T-cell (primary cell): ENCODE measurements around the gene PPP2R5E. TPM values are rescaled to one million over a fixed set of nuclear protein-coding genes. Genes with fewer than 3 reads are reported as not detected.
"Not testable (repeated sequence)": the region's sequence is repeated elsewhere in the genome, so short reads cannot be mapped to it uniquely, and the experiment has no call there.

Source experiments
- ATAC-seq, 4 experiments: fragments of 200-7000 bp in 3 of 4; fragments of 150-1000 bp in 1 of 4; cut with Tn5 transposase; replicated peaks in 1 of 4; 1 replicate in 3 of 4; 2 replicates in 1 of 4; pipeline ENCODE4 v1.10.0; 2021; ENCODE audit warnings: moderate library complexity in 3 of 4, mild to moderate bottlenecking in 2 of 4, moderate number of reproducible peaks in 1 of 4
- CTCF ChIA-PET, 2 donors: fragments of 300-600 bp; sonication (Branson Sonifier 250); formaldehyde crosslinking; loops; one replicate each; lab custom pipeline; 2022; ENCODE audit warnings: antibody characterized with exemption in 2 of 2; lab: Charles Lee
- POLR2A ChIA-PET, 2 donors: fragments of 300-600 bp; sonication (Branson Sonifier 250); formaldehyde crosslinking; loops; one replicate each; lab custom pipeline; 2022; ENCODE audit warnings: antibody characterized with exemption in 2 of 2; lab: Charles Lee
- DNase-seq, 35 experiments: peaks; one replicate each; pipeline versions ENCODE4 v3.0.0 to v3.0.0-alpha.2; 2013 to 2023
- H3K27ac ChIP-seq: one replicate; pipeline ENCODE4 v1.5.1; 2013; ENCODE audit warnings: low read length
- H3K27me3 ChIP-seq, 2 experiments: replicated peaks in 1 of 2; 1 replicate in 1 of 2; 2 replicates in 1 of 2; pipeline versions ENCODE4 v1.6.1 to v1.7.0; 2013; ENCODE audit warnings: low read length in 1 of 2, mixed read lengths in 1 of 2; ENCODE audit not compliant: control insufficient read depth in 2 of 2, insufficient read depth in 2 of 2; ENCODE audit errors: extremely low read depth in 1 of 2
- H3K36me3 ChIP-seq, 2 donors: 1 replicate in 1 of 2; 2 replicates in 1 of 2; pipeline versions ENCODE4 v1.6.1 to v1.7.0; 2013; ENCODE audit warnings: low read length in 1 of 2; ENCODE audit not compliant: control insufficient read depth in 2 of 2, insufficient read depth in 1 of 2; ENCODE audit errors: extremely low read depth in 1 of 2
- H3K4me1 ChIP-seq, 2 experiments: 1 replicate in 1 of 2; 2 replicates in 1 of 2; pipeline versions ENCODE4 v1.6.1 to v1.7.0; 2013; ENCODE audit warnings: low read length in 2 of 2, mixed read lengths in 1 of 2; ENCODE audit not compliant: insufficient read depth in 2 of 2, control insufficient read depth in 1 of 2; ENCODE audit errors: extremely low read depth in 1 of 2
- H3K4me3 ChIP-seq, 2 donors: 1 replicate in 1 of 2; 2 replicates in 1 of 2; pipeline versions ENCODE4 v1.5.1 to v1.7.0; 2013; ENCODE audit warnings: mild to moderate bottlenecking in 2 of 2, low read length in 1 of 2, moderate library complexity in 1 of 2; ENCODE audit not compliant: control insufficient read depth in 1 of 2; ENCODE audit errors: extremely low read depth in 1 of 2
- H3K9me3 ChIP-seq: 2 replicates; pipeline ENCODE4 v1.7.0; 2013
- H3K27ac Mint-ChIP-seq, 2 donors: one replicate each; pipeline ENCODE4 v1.8.0; 2020 to 2021; ENCODE audit warnings: mild to moderate bottlenecking in 2 of 2, mixed read lengths in 2 of 2
- H3K27me3 Mint-ChIP-seq, 2 donors: one replicate each; pipeline ENCODE4 v1.8.0; 2021 to 2022; ENCODE audit warnings: mixed read lengths in 2 of 2
- H3K36me3 Mint-ChIP-seq: one replicate; pipeline ENCODE4 v1.8.0; 2021; ENCODE audit warnings: mixed read lengths
- H3K4me1 Mint-ChIP-seq, 3 donors: one replicate each; pipeline ENCODE4 v1.8.0; 2020 to 2022; ENCODE audit warnings: mixed read lengths in 3 of 3, mild to moderate bottlenecking in 1 of 3
- H3K4me3 Mint-ChIP-seq, 3 donors: one replicate each; pipeline ENCODE4 v1.8.0; 2020 to 2022; ENCODE audit warnings: mild to moderate bottlenecking in 3 of 3, mixed read lengths in 3 of 3, moderate library complexity in 3 of 3
- H3K9me3 Mint-ChIP-seq, 3 donors: one replicate each; pipeline ENCODE4 v1.8.0; 2020 to 2022; ENCODE audit warnings: mixed read lengths in 3 of 3
- WGBS: methylation state at CpG from one replicate; pipeline ENCODE4 v1.1.5; 2013; ENCODE audit warnings: missing lambda C conversion rate; ENCODE audit not compliant: insufficient coverage; 5-methylcytosine and 5-hydroxymethylcytosine counted together
- total RNA-seq, 35 experiments: library from RNA in 6 of 35; stranded (reverse) in 6 of 35; fragments of 120-200 nt in 1 of 35; gene quantifications; one replicate each; pipeline versions ENCODE4 v1.2.1 to v1.2.4 and lab custom pipeline; 2013 to 2026

Gene PPP2R5E
- total RNA-seq, 5 donors from 2014 or later (not counting 1 experiment from before 2014, with no cell fraction given): 35.5 to 45.1 (median 40.6) TPM

GRCh38 chr14:63533474-63533873, 9.7 kb downstream of the PPP2R5E start:
- Histone ChIP-seq H3K36me3 (peaks cover 17 to 41% of the 10 kb centered on the region in 2 donors), H3K4me3 (no peak overlapping the region), H3K4me1 (peaks cover 0 to 5% of the 10 kb centered on the region in 2 experiments), H3K27me3 (no peaks in the 10 kb centered on the region), H3K27ac (no peak overlapping the region), H3K9me3 (no peaks in the 10 kb centered on the region)
- Mint-ChIP-seq H3K36me3 (peaks cover 45% of the 10 kb centered on the region), H3K9me3 (no peaks in the 10 kb centered on the region), H3K27me3 (no peaks in the 10 kb centered on the region), H3K27ac (no peak overlapping the region), H3K4me3 (no peak overlapping the region), H3K4me1 (peaks cover 30 to 34% (median 32%) of the 10 kb centered on the region in 3 donors)
- ChIA-PET POLR2A (no interaction called here), CTCF (interaction anchor here in 1 of 2 donors (0.6 kb wide), 1 partner anchor 13 kb away, joined by 3 read pairs; no protein-coding TSS in a partner anchor)
- DNase-seq (no peak), ATAC-seq (no peak)
- 95% methylated on average over 15 of the region's 15 CpGs for WGBS

GRCh38 chr14:63524537-63525155, 18.5 kb downstream of the PPP2R5E start:
- H3K4me1 Mint-ChIP-seq: peaks cover 33 to 39% (median 34%) of the 10 kb centered on the region in 3 donors
- Histone ChIP-seq H3K4me1 (peaks cover 0 to 4% of the 10 kb centered on the region in 2 experiments), H3K4me3 (no peak overlapping the region), H3K27me3 (no peaks in the 10 kb centered on the region), H3K9me3 (no peaks in the 10 kb centered on the region), H3K27ac (peak overlapping the region; percentile 37), H3K36me3 (peaks cover 3 to 7% of the 10 kb centered on the region in 2 donors)
- H3K4me3 Mint-ChIP-seq: peak overlapping the region in 2 of 3 donors; percentile 27 to 29
- no peaks in the 10 kb centered on the region for H3K27me3 Mint-ChIP-seq
- ATAC-seq (peak; percentile 11 to 81 (median 50)), DNase-seq (peak in 6 of 35 experiments; percentile 4 to 53 (median 29))
- 78% methylated on average over 12 of the region's 12 CpGs for WGBS
- H3K27ac Mint-ChIP-seq: peak overlapping the region; percentile 32 to 50
- ChIA-PET POLR2A (interaction anchor here in 1 of 2 donors (0.6 to 0.8 kb wide), 2 partner anchors 18 to 938 kb away, joined by 4 read pairs; no protein-coding TSS in a partner anchor), CTCF (no interaction called here)
- peaks cover 32% of the 10 kb centered on the region for H3K36me3 Mint-ChIP-seq
- no peaks in the 10 kb centered on the region for H3K9me3 Mint-ChIP-seq

- ATAC-seq: no peak
- H3K4me3 ChIP-seq: no peak overlapping the region
- H3K9me3 ChIP-seq: no peaks in the 10 kb centered on the region
- H3K36me3 ChIP-seq: peaks cover 0 to 5% of the 10 kb centered on the region in 2 donors
- H3K27me3 ChIP-seq: no peaks in the 10 kb centered on the region
- Mint-ChIP-seq H3K4me3 (no peak overlapping the region), H3K27me3 (no peaks in the 10 kb centered on the region), H3K36me3 (peaks cover 31% of the 10 kb centered on the region), H3K27ac (no peak overlapping the region), H3K4me1 (peaks cover 33 to 35% (median 34%) of the 10 kb centered on the region in 3 donors), H3K9me3 (no peaks in the 10 kb centered on the region)
- peaks cover 0 to 4% of the 10 kb centered on the region in 2 experiments for H3K4me1 ChIP-seq
- no peak for DNase-seq
- ChIA-PET CTCF (no interaction called here), POLR2A (no interaction called here)
- H3K27ac ChIP-seq: peak overlapping the region; percentile 37
- 100% methylated on average over 1 of the region's 4 CpGs for WGBS
Observed at GRCh38 chr14:63523735-63524426, 19.3 kb downstream of the PPP2R5E start.

- peaks cover 31% of the 10 kb centered on the region for H3K36me3 Mint-ChIP-seq
- H3K27ac Mint-ChIP-seq, H3K4me1 ChIP-seq, H3K9me3 Mint-ChIP-seq, H3K9me3 ChIP-seq, POLR2A ChIA-PET, H3K27me3 ChIP-seq, CTCF ChIA-PET, H3K4me3 ChIP-seq, H3K4me3 Mint-ChIP-seq, H3K27me3 Mint-ChIP-seq, DNase-seq, ATAC-seq, H3K27ac ChIP-seq, H3K36me3 ChIP-seq: not testable (repeated sequence)
- H3K4me1 Mint-ChIP-seq: peaks cover 31 to 35% (median 34%) of the 10 kb centered on the region in 3 donors
- 99% methylated on average over 14 of the region's 41 CpGs for WGBS
Observed at GRCh38 chr14:63522511-63522910, 20.7 kb downstream of the PPP2R5E start.

- Mint-ChIP-seq H3K27ac (no peak overlapping the region), H3K27me3 (no peaks in the 10 kb centered on the region), H3K4me1 (peaks cover 40 to 45% (median 45%) of the 10 kb centered on the region in 3 donors), H3K4me3 (no peak overlapping the region), H3K36me3 (peaks cover 11% of the 10 kb centered on the region), H3K9me3 (no peaks in the 10 kb centered on the region)
- H3K9me3 ChIP-seq: no peaks in the 10 kb centered on the region
- peaks cover 0 to 4% of the 10 kb centered on the region in 2 donors for H3K36me3 ChIP-seq
- no peak overlapping the region for H3K4me3 ChIP-seq
- CTCF ChIA-PET: interaction anchor here in 1 of 2 donors (0.5 kb wide), 1 partner anchor 786 kb away, joined by 4 read pairs; no protein-coding TSS in a partner anchor
- DNase-seq (no peak), ATAC-seq (no peak)
- no CpG with 5 or more reads among the region's 2 CpGs for WGBS
- POLR2A ChIA-PET: no interaction called here
- peaks cover 0 to 5% of the 10 kb centered on the region in 2 experiments for H3K4me1 ChIP-seq
- H3K27ac ChIP-seq: no peak overlapping the region
- H3K27me3 ChIP-seq: no peaks in the 10 kb centered on the region
Observed at GRCh38 chr14:63517354-63517753, 25.8 kb downstream of the PPP2R5E start.

GRCh38 chr14:63515240-63515639, 27.9 kb downstream of the PPP2R5E start:
- Mint-ChIP-seq H3K27me3 (no peaks in the 10 kb centered on the region), H3K36me3 (peaks cover 11% of the 10 kb centered on the region), H3K27ac (no peak overlapping the region), H3K9me3 (no peaks in the 10 kb centered on the region), H3K4me1 (peaks cover 57 to 61% (median 61%) of the 10 kb centered on the region in 3 donors), H3K4me3 (no peak overlapping the region)
- DNase-seq (no peak), ATAC-seq (no peak)
- no peaks in the 10 kb centered on the region for H3K9me3 ChIP-seq
- peaks cover 15% of the 10 kb centered on the region in 2 experiments for H3K4me1 ChIP-seq
- CTCF ChIA-PET: no interaction called here
- H3K4me3 ChIP-seq: no peak overlapping the region
- H3K27me3 ChIP-seq: no peaks in the 10 kb centered on the region
- H3K27ac ChIP-seq: no peak overlapping the region
- WGBS: no CpG with 5 or more reads among the region's 4 CpGs
- POLR2A ChIA-PET: interaction anchor here in 1 of 2 donors (0.7 kb wide), 1 partner anchor 40 kb away, joined by 3 read pairs; no protein-coding TSS in a partner anchor
- peaks cover 0 to under 1% of the 10 kb centered on the region in 2 donors for H3K36me3 ChIP-seq
